Neutrophil (primary cell): Measurements from ENCODE around the gene WNT5A.

Source experiments
- H3K27ac ChIP-seq: fragments of 200-600 bp; sonication (generic); 2 replicates; pipeline ENCODE4 v1.5.1; 2016; ENCODE audit warnings: mild to moderate bottlenecking, moderate library complexity
- H3K27me3 ChIP-seq: fragments of 200-600 bp; sonication (generic); 2 replicates; pipeline ENCODE4 v1.6.0; 2016; ENCODE audit warnings: mild to moderate bottlenecking
- H3K36me3 ChIP-seq: fragments of 200-600 bp; sonication (generic); 2 replicates; pipeline ENCODE4 v1.5.1; 2017
- H3K4me1 ChIP-seq, 2 experiments: fragments of 200-600 bp in 1 of 2; sonication (generic) in 1 of 2; 1 replicate in 1 of 2; 2 replicates in 1 of 2; pipeline versions ENCODE4 v1.5.1 to v1.6.1; 2013 to 2016; ENCODE audit warnings: low read depth in 1 of 2, low read length in 1 of 2, mild to moderate bottlenecking in 1 of 2, moderate library complexity in 1 of 2; ENCODE audit not compliant: control insufficient read depth in 1 of 2, insufficient read depth in 1 of 2
- H3K4me3 ChIP-seq, 2 experiments: fragments of 200-600 bp in 1 of 2; sonication (generic) in 1 of 2; 1 replicate in 1 of 2; 2 replicates in 1 of 2; pipeline ENCODE4 v1.5.1; 2013 to 2016; ENCODE audit warnings: low read depth in 1 of 2, low read length in 1 of 2, mild to moderate bottlenecking in 1 of 2, moderate library complexity in 1 of 2
- H3K9me3 ChIP-seq: fragments of 200-600 bp; sonication (generic); 2 replicates; pipeline ENCODE4 v1.5.1; 2016
- CTCF ChIP-seq: fragments of 200-600 bp; sonication (generic); IDR thresholded peaks from 2 replicates; pipeline ENCODE4 v1.5.1; 2016; ENCODE audit warnings: antibody characterized with exemption

WNT5A gene

GRCh38 chr3:55494976-55495375 is 7.9 kb upstream of the WNT5A start:
- H3K27ac ChIP-seq: no peak overlapping the region
- peaks cover 70% of the 10 kb centered on the region for H3K27me3 ChIP-seq
- H3K36me3 ChIP-seq: no peaks in the 10 kb centered on the region
- H3K9me3 ChIP-seq: no peaks in the 10 kb centered on the region
- no peak overlapping the region for H3K4me3 ChIP-seq
- H3K4me1 ChIP-seq: no peaks in the 10 kb centered on the region
- no peak for TF ChIP-seq CTCF

- Histone ChIP-seq H3K27ac (no peak overlapping the region), H3K4me3 (no peak overlapping the region), H3K9me3 (no peaks in the 10 kb centered on the region), H3K36me3 (no peaks in the 10 kb centered on the region), H3K4me1 (peaks cover 1 to 3% of the 10 kb centered on the region in 2 experiments), H3K27me3 (peaks cover 90% of the 10 kb centered on the region)
- no peak for TF ChIP-seq CTCF
These were observed 5.9 kb upstream of the WNT5A start for GRCh38 chr3:55492976-55493375.

GRCh38 chr3:55491296-55491816 is 4.2 kb upstream of the WNT5A start:
- Histone ChIP-seq H3K9me3 (no peaks in the 10 kb centered on the region), H3K27me3 (peaks cover 99% of the 10 kb centered on the region), H3K27ac (no peak overlapping the region), H3K4me3 (no peak overlapping the region), H3K4me1 (peaks cover 6 to 14% of the 10 kb centered on the region in 2 experiments), H3K36me3 (no peaks in the 10 kb centered on the region)
- TF ChIP-seq CTCF: no peak

- H3K4me3 ChIP-seq: no peak overlapping the region
- H3K27me3 ChIP-seq: peaks cover 99% of the 10 kb centered on the region
- H3K36me3 ChIP-seq: no peaks in the 10 kb centered on the region
- H3K4me1 ChIP-seq: peaks cover 6 to 14% of the 10 kb centered on the region in 2 experiments
- no peaks in the 10 kb centered on the region for H3K9me3 ChIP-seq
- no peak for TF ChIP-seq CTCF
- no peak overlapping the region for H3K27ac ChIP-seq
These were observed 3.3 kb upstream of the WNT5A start for GRCh38 chr3:55490276-55490913.

GRCh38 chr3:55489798-55490132 is 2.7 kb upstream of the WNT5A start:
- H3K9me3 ChIP-seq: no peaks in the 10 kb centered on the region
- no peak for TF ChIP-seq CTCF

More at GRCh38 chr3:55489798-55490132, 2.7 kb upstream of the WNT5A start:
- no peak overlapping the region for H3K4me3 ChIP-seq
- no peak overlapping the region for H3K27ac ChIP-seq
- peaks cover 100% of the 10 kb centered on the region for H3K27me3 ChIP-seq
- H3K4me1 ChIP-seq: peaks cover 6 to 14% of the 10 kb centered on the region in 2 experiments
- no peaks in the 10 kb centered on the region for H3K36me3 ChIP-seq
